Right cardiac atrium (tissue), 5 donors: ENCODE results near the gene PXT1. TPM values are rescaled to one million over a fixed set of nuclear protein-coding genes. Genes with fewer than 3 reads are reported as not detected.
A peak's percentile ranks its signal among the peaks of the same experiment; 100 is the strongest.

Experiments
- ATAC-seq, 2 donors: fragments of 200-7000 bp; cut with Tn5 transposase; one replicate each; pipeline versions ENCODE4 v1.8.0 to v1.9.1; 2020; ENCODE audit warnings: moderate library complexity in 2 of 2, mild to moderate bottlenecking in 1 of 2
- DNase-seq, 3 donors: peaks; one replicate each; pipeline ENCODE4 v3.0.0-alpha.2; 2020
- H3K27ac ChIP-seq: one replicate; pipeline ENCODE4 v1.5.1; 2013; ENCODE audit warnings: mild to moderate bottlenecking, low read length, control low read depth, moderate library complexity
- H3K27me3 ChIP-seq: one replicate; pipeline ENCODE4 v1.6.1; 2013; ENCODE audit not compliant: control insufficient read depth, insufficient read depth
- H3K4me1 ChIP-seq: one replicate; pipeline ENCODE4 v1.6.1; 2013; ENCODE audit warnings: low read length; ENCODE audit not compliant: control insufficient read depth, insufficient read depth
- H3K4me3 ChIP-seq: one replicate; pipeline ENCODE4 v1.5.1; 2013; ENCODE audit warnings: low read length, control low read depth
- H3K9me3 ChIP-seq: one replicate; pipeline ENCODE4 v1.6.1; 2013; ENCODE audit warnings: low read length; ENCODE audit not compliant: control insufficient read depth
- WGBS: extraction: QIAGEN DNeasy Blood & Tissue Kit; methylation state at CpG from one replicate; pipeline ENCODE4 v1.1.7; 2013; 5-methylcytosine and 5-hydroxymethylcytosine counted together
- intact Hi-C, 4 donors: fragments of 100-400 bp; cut with DNase I; formaldehyde crosslinking; loops; one replicate each; pipeline versions ENCODE4 v1.11.0 to v1.14.0; 2022 to 2023
- polyA plus RNA-seq: library from polyadenylated mRNA; stranded (reverse); fragments of 200-250 nt; gene quantifications from one replicate; pipeline ENCODE4 v1.2.3, GENCODE V29; 2013
- total RNA-seq, 4 donors: library from RNA; stranded (reverse); fragmentation: NEBNext Ultra II Directional; extraction: Animal tissue kit (Norgen Biotek cat#: 25700); gene quantifications; one replicate each; pipeline ENCODE4 v1.2.1, GENCODE V29; 2021
- donor health status: healthy with polysubstance abuse.
- donor health status: DM: no; HTN: yes; CAD: no.
- donor health status: DM: no; HTN: no; CAD: no.
- donor health status: DM: no; HTN: yes; CAD: no; lungs with severe emphysema.
- donor health status: DM: yes; HTN: yes; CAD: no.

The PXT1 gene
- total and polyA plus RNA-seq, 5 donors: 0.09 to 0.42 (median 0.17) TPM; not detected in 2

DNA sequence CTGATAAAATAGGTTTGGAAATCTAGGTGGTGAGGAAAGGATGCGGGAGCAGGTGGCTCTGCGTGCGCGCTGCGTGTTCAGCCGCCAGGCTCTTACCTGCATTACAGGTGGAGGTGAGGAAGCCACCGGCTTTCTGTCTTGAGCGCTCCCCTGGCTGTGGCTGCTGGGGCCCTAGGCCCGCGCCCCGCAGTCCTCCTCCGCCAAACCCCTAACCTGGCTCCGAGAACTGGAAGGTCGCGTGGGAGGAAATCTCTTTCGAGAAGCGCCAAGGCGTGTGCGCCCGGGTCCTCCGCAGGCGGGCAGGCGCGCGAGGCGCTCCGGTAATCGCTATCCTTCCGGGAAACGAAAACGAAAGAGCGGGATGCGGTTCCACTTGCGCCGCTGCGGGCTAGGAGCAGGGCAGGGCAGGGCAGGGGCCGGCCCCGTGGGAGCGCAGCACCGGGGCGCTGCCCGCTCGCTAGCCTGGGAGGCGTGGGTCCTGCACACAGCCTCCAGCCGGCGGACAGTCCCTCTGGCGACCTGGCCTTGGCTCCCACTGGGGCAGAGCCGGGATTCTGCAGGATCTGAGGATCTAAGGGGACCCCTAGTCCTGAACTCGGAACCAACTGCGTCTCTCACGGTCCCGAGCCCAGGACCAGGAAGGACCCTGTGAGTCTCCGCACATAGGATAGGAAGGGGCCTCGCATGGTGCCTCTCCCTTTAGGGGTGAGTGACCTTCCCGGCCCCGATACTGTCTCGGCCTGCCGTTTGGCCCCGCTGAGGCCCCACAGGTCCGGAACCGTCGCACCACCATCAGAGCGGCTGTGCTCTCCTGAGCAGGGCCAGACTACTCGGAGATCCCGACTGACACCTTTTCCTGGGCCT is 55.0 kb downstream of the PXT1 start, which contains the start of gene ETV7:
ETV7 (minus strand) TSS at position 230 of the 864 bp plus-strand sequence; CDS start at position 102, 128 bp downstream.
- DNase-seq: peak; percentile 28 to 68 (median 65)
- intact Hi-C loops: no loop called here

GRCh38 chr6:36386495-36387439 is 55.9 kb downstream of the PXT1 start:
- ATAC-seq: peak; percentile 58 to 67
- 1% methylated on average over 33 of the region's 33 CpGs for WGBS
- H3K27ac ChIP-seq: peak overlapping the region; percentile 20
- no peaks in the 10 kb centered on the region for H3K4me1 ChIP-seq
- intact Hi-C loops: no loop called here
- no peaks in the 10 kb centered on the region for H3K9me3 ChIP-seq
- DNase-seq: peak in 2 of 3 donors; percentile 22 to 61
- peak overlapping the region; percentile 95 for H3K4me3 ChIP-seq
- H3K27me3 ChIP-seq: no peaks in the 10 kb centered on the region

More for the DNA sequence above, 55.0 kb downstream of the PXT1 start, which contains the start of gene ETV7:
- Histone ChIP-seq H3K27ac (peak within 1 kb of the TSS; percentile 20), H3K9me3 (no peaks in the 10 kb centered on the region), H3K4me3 (peak within 1 kb of the TSS; percentile 95), H3K27me3 (no peaks in the 10 kb centered on the region), H3K4me1 (no peaks in the 10 kb centered on the region)
- ATAC-seq: peak; percentile 73 to 78
- WGBS: 8% methylated on average over 63 of the region's 65 CpGs

DNA sequence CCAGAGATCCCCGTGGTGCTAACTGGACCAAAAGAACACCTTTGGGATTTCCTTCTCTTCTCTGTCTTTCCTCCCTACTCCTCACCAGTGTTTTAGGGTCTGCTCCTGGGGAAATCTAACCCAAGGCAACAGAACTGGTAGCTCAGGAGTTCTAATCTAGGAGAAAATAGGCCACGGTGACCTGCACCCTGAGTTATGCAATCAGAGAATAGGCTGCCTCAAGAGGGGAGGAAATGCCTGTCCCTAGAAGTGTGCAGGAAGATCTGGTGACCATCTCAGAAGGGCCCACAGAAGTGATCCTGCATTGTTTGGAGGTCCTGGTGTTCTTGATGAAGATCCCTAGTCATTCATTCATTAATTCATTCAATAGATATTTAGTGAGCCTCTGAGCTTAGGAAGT is 58.6 kb downstream of the PXT1 start:
- no peaks in the 10 kb centered on the region for H3K4me1 ChIP-seq
- intact Hi-C loops: no loop called here
- DNase-seq: no peak
- H3K27me3 ChIP-seq: no peaks in the 10 kb centered on the region
- no peak overlapping the region for H3K4me3 ChIP-seq
- 86% methylated on average over 2 of the region's 2 CpGs for WGBS
- no peaks in the 10 kb centered on the region for H3K9me3 ChIP-seq
- no peak overlapping the region for H3K27ac ChIP-seq
- ATAC-seq: no peak

GRCh38 chr6:36383606-36384005 is 59.0 kb downstream of the PXT1 start:
- WGBS: 73% methylated on average over 2 of the region's 2 CpGs
- H3K4me3 ChIP-seq: no peak overlapping the region
- H3K27me3 ChIP-seq: no peaks in the 10 kb centered on the region
- no peaks in the 10 kb centered on the region for H3K4me1 ChIP-seq
- DNase-seq (no peak), ATAC-seq (no peak)
- H3K27ac ChIP-seq: no peak overlapping the region
- no peaks in the 10 kb centered on the region for H3K9me3 ChIP-seq
- intact Hi-C loops: no loop called here

GRCh38 chr6:36382976-36383375 is 59.7 kb downstream of the PXT1 start:
- Histone ChIP-seq H3K27me3 (no peaks in the 10 kb centered on the region), H3K9me3 (no peaks in the 10 kb centered on the region), H3K4me3 (no peak overlapping the region), H3K27ac (no peak overlapping the region), H3K4me1 (no peaks in the 10 kb centered on the region)
- ATAC-seq (no peak), DNase-seq (no peak)
- intact Hi-C loops: no loop called here
- WGBS: 70% methylated on average over 4 of the region's 4 CpGs

DNA sequence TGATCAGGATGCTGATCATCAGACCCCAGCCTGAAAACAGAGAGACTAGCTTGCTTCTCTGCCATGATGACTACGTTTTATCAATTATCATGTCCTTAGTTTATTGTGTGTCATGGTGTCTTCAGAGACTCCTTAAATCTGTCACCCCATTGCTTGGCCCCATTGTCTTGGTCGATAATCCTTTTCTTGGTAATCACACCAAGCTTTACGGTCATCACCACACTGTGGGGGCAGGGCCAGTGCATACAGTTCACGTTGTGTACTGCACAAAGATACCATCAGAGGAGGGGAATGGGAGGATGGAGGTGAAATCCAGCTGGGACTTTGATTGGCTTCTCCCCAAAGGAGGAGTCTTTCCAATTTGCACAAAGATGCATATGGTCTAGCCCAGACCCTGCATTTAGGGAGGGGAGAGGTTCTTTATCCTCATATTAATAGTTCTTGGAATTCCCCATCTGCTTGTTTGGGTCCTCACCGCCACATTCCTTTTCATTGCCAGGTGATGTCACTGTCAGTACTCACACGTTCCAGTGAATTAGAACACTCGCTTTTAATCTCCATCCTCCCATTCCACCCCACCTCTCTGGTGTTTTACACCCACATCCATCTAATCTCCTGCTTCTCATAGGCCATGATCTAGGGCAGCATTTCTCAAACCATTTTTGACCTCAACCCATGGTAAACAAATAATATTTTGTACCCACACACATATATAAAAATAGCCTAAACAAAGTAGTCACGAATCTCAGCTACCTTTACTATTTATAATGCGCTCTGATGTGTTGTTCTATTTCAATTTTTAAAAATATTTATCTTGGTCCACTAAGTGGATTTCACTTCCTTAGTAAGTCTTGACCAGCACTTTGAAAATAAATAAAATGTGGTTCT is 60.9 kb downstream of the PXT1 start:
- no peak for ATAC-seq
- H3K4me3 ChIP-seq: no peak overlapping the region
- H3K27ac ChIP-seq: no peak overlapping the region
- H3K9me3 ChIP-seq: no peaks in the 10 kb centered on the region
- intact Hi-C loops: no loop called here
- DNase-seq: no peak
- 74% methylated on average over 9 of the region's 9 CpGs for WGBS
- H3K4me1 ChIP-seq: no peaks in the 10 kb centered on the region
- no peaks in the 10 kb centered on the region for H3K27me3 ChIP-seq

DNA sequence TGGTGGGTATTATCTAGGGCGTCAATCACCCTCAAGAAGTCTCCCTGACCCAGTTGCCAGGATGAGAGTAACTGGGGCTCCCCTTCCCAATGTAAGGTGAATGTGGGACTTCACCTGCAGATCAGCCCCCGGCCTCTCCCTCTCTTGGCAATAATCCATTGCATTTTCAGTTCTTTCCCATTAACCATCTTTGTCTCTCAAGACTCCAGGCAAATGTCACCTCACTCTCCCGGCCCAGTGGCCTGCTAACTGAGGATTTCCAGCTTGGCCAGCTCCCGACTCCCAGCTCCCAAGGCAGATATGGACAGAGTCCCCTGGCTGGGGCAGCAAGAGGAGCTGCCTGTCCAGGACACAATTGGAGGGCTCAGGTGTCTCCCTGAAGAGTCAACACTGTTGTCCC is 62.5 kb downstream of the PXT1 start:
- H3K4me3 ChIP-seq: no peak overlapping the region
- intact Hi-C loops: no loop called here
- 91% methylated on average over 4 of the region's 4 CpGs for WGBS
- no peaks in the 10 kb centered on the region for H3K4me1 ChIP-seq
- no peaks in the 10 kb centered on the region for H3K27me3 ChIP-seq
- no peak for DNase-seq
- no peak for ATAC-seq
- no peak overlapping the region for H3K27ac ChIP-seq
- no peaks in the 10 kb centered on the region for H3K9me3 ChIP-seq

GRCh38 chr6:36378936-36379335 is 63.7 kb downstream of the PXT1 start:
- DNase-seq: no peak
- 91% methylated on average over 10 of the region's 10 CpGs for WGBS
- intact Hi-C loops: no loop called here
- no peak overlapping the region for H3K27ac ChIP-seq
- no peak for ATAC-seq
- no peak overlapping the region for H3K4me3 ChIP-seq
- H3K27me3 ChIP-seq: no peaks in the 10 kb centered on the region
- no peaks in the 10 kb centered on the region for H3K9me3 ChIP-seq
- H3K4me1 ChIP-seq: no peaks in the 10 kb centered on the region

- no peaks in the 10 kb centered on the region for H3K4me1 ChIP-seq
- 85% methylated on average over 4 of the region's 4 CpGs for WGBS
- no peak for DNase-seq
- H3K4me3 ChIP-seq: no peak overlapping the region
- no peak overlapping the region for H3K27ac ChIP-seq
- H3K9me3 ChIP-seq: no peaks in the 10 kb centered on the region
- no peak for ATAC-seq
- H3K27me3 ChIP-seq: no peaks in the 10 kb centered on the region
- intact Hi-C loops: no loop called here
These were observed 64.3 kb downstream of the PXT1 start for GRCh38 chr6:36378243-36378920.

DNA sequence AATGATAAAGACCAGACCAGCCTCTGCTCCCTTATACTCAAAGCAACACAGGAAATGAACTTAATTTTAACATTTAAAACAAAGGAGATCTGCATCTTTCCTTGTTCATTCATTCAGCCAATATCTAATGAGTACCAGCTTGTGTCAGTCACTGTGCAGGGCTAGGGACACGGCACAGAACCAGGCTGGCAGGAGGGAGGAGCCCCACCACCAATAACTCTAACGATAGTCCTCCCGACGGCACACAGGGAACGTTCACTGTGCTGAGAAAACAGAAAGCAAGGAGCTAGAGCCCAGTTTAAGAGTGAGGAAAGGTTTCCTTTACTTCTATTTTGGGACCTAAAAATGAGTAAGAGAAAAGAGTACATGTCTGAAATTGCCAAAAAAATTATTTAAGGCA is 65.1 kb downstream of the PXT1 start:
- no peak for DNase-seq

More for the DNA sequence above, 65.1 kb downstream of the PXT1 start:
- intact Hi-C loops: no loop called here
- no peak for ATAC-seq
- Histone ChIP-seq H3K27ac (no peak overlapping the region), H3K27me3 (no peaks in the 10 kb centered on the region), H3K4me3 (no peak overlapping the region), H3K4me1 (no peaks in the 10 kb centered on the region), H3K9me3 (no peaks in the 10 kb centered on the region)
- WGBS: 52% methylated on average over 5 of the region's 5 CpGs
